ENCODE data around the gene ZNF436. TPM values are rescaled to one million over a fixed set of nuclear protein-coding genes. Genes with fewer than 3 reads are reported as not detected.

ZNF436 gene
- total and polyA plus RNA-seq, 9 of the 15 experiments (the other 6 are each of a cell fraction or from before 2014, with no cell fraction given) = 2.1 to 11.3 (median 6.8) TPM

GRCh38 chr1:23341931-23342692, 27.5 kb downstream of the ZNF436 start (continued):
- TF ChIP-seq FOXA3 (CRISPR knock-in tag; conservative IDR thresholded peaks at IDR 0.05 in 1 of 2, IDR thresholded peaks at IDR 0.05 in 1 of 2) (no peak), HDAC1 (IDR thresholded peaks at IDR 0.05) (peak in 1 of 2 experiments; percentile 44; a peak in 1 of 4 replicates), GATA2 (CRISPR knock-in tag; IDR thresholded peaks at IDR 0.05) (0 out of 2 replicates have a peak, but pooled peaks have one; percentile 15), POLR2H (tag; IDR thresholded peaks at IDR 0.05; ENCODE audit: low read depth) (peak; percentile 0; the same call in 1 of the 2 replicates), ZNF217 (CRISPR knock-in tag; IDR thresholded peaks at IDR 0.05) (no peak), TEAD2 (tag; IDR thresholded peaks at IDR 0.05) (no peak), SMARCA4 (IDR thresholded peaks at IDR 0.05) (peak; percentile 52; the same call in 1 of the 2 replicates), NFIC (IDR thresholded peaks at IDR 0.05) (peak; percentile 34), XRCC3 (IDR thresholded peaks at IDR 0.05) (no peak)

GRCh38 chr1:23339632-23340031, 30.0 kb downstream of the ZNF436 start:
- 31% methylated on average over 4 of the region's 4 CpGs for WGBS (ENCODE audit: insufficient coverage, low coverage, missing lambda C conversion rate)
- ATAC-seq (no peak), FAIRE-seq (no peak), DNase-seq (ENCODE audit: extremely low read depth in 1 of 4, low spot score in 3 of 4) (peak in 2 of 4 experiments; percentile 23 to 36)
- Histone ChIP-seq H3K27me3 (ENCODE audit: control insufficient read depth in 2 of 2, insufficient read depth in 2 of 2, low read length in 2 of 2) (no peaks in the 10 kb centered on the region), H2AFZ (ENCODE audit: low read depth, low read length) (no peak overlapping the region), H3K9me1 (ENCODE audit: control insufficient read depth, insufficient read depth, low read length) (no peaks in the 10 kb centered on the region), H3K79me2 (ENCODE audit: control insufficient read depth, insufficient read depth, low read length) (peaks cover 89% of the 10 kb centered on the region), H3K4me1 (replicated peaks in 1 of 2; ENCODE audit: control insufficient read depth in 2 of 2, insufficient read depth in 2 of 2, low read length in 2 of 2) (peaks cover 14 to 24% of the 10 kb centered on the region in 2 experiments; a peak in 4 of 5 replicates), H4K20me1 (replicated peaks; ENCODE audit: control insufficient read depth, insufficient read depth, low read length) (peaks cover 46% of the 10 kb centered on the region), H3K27ac (ENCODE audit: extremely low read depth, low read depth, low read length) (no peak overlapping the region), H3K4me2 (ENCODE audit: insufficient read depth, low read length) (peak overlapping the region; percentile 29; the same call in 1 of the 2 replicates), H3K36me3 (ENCODE audit: control insufficient read depth, insufficient read depth, low read length) (peaks cover 64% of the 10 kb centered on the region), H3K9me3 (replicated peaks; ENCODE audit: control insufficient read depth, insufficient read depth, low read depth, low read length) (no peaks in the 10 kb centered on the region), H3K9ac (ENCODE audit: insufficient read depth in 1 of 2, low read depth in 2 of 2, low read length in 2 of 2) (no peak overlapping the region), H3K4me3 (no peak overlapping the region)
- CTCF ChIA-PET (ENCODE audit: low intra/inter-chr PET ratio) = no interaction called here
- in situ Hi-C loops (cut with MboI) = loop anchor here (5.0 kb wide), 1 partner anchor 63 kb away; no protein-coding TSS in a partner anchor
- POLR2A ChIA-PET = interaction anchor here (0.9 to 3.4 kb wide), 7 partner anchors 10 to 191 kb away, joined by 3 to 21 read pairs (median 3); partner anchors contain the start of gene E2F2
- intact Hi-C loops (cut with micrococcal nuclease) = loop anchor here (10.0 kb wide), 1 partner anchor 195 kb away; the partner anchor contains the start of gene E2F2
- no TSS peak for BruUV-seq (replicated peaks)
- TF ChIP-seq PREB (CRISPR knock-in tag; IDR thresholded peaks at IDR 0.05) (no peak), SMAD4 (CRISPR knock-in tag; conservative IDR thresholded peaks at IDR 0.05) (no peak), ZSCAN29 (IDR thresholded peaks at IDR 0.05) (no peak), RUNX1 (IDR thresholded peaks at IDR 0.05; ENCODE audit: low read depth) (no peak), PTBP1 (IDR thresholded peaks at IDR 0.05; ENCODE audit: low read depth, low read length) (no peak), GTF2A2 (tag; IDR thresholded peaks at IDR 0.05) (no peak), SMAD1 (IDR thresholded peaks at IDR 0.05; ENCODE audit: low read depth, low read length, partially characterized antibody) (no peak), ZNF395 (CRISPR knock-in tag; IDR thresholded peaks at IDR 0.05) (no peak)
